Measurements from ENCODE around the gene WIPF3.
"Not testable (repeated sequence)": the region's sequence is repeated elsewhere in the genome, so short reads cannot be mapped to it uniquely, and the experiment has no call there.

Gene WIPF3

GRCh38 chr7:29955075-29955792, 148.9 kb downstream of the WIPF3 start:
- no peak for DNase-seq (ENCODE audit: low spot score)

GRCh38 chr7:29955799-29956486, 149.6 kb downstream of the WIPF3 start:
- DNase-seq (ENCODE audit: low spot score): peak; percentile 50

- DNase-seq (ENCODE audit: low spot score): no peak
These were observed 150.2 kb downstream of the WIPF3 start for GRCh38 chr7:29956487-29956836.

GRCh38 chr7:29957521-29958310, 151.4 kb downstream of the WIPF3 start:
- DNase-seq (ENCODE audit: low spot score): no peak

GRCh38 chr7:29958667-29959358, 152.5 kb downstream of the WIPF3 start:
- no peak for DNase-seq (ENCODE audit: low spot score)

GRCh38 chr7:29961611-29962010, 155.3 kb downstream of the WIPF3 start:
- not testable (repeated sequence) for DNase-seq (ENCODE audit: low spot score)

- no peak for DNase-seq (ENCODE audit: low spot score)
These were observed 155.7 kb downstream of the WIPF3 start for GRCh38 chr7:29962035-29962434.

GRCh38 chr7:29965030-29965429, 158.7 kb downstream of the WIPF3 start:
- peak; percentile 31 for DNase-seq (ENCODE audit: low spot score)
